Vagina (tissue), 2 donors: ENCODE results near the gene CARD10.

ENCODE experiments used
- CTCF ChIP-seq, 3 experiments: fragments of 450-650 bp in 2 of 3; fragments of 200-600 bp in 1 of 3; sonication (generic) in 1 of 3; IDR thresholded peaks; one replicate each; pipeline ENCODE4 v1.5.1; 2017 to 2019; ENCODE audit warnings: antibody characterized with exemption in 3 of 3, mild to moderate bottlenecking in 2 of 3, moderate library complexity in 2 of 3
- POLR2AphosphoS5 ChIP-seq, 2 donors: sonication (generic); formaldehyde crosslinking; IDR thresholded peaks; one replicate each; pipeline ENCODE4 v1.9.0; 2017; ENCODE audit warnings: antibody characterized with exemption in 2 of 2, mild to moderate bottlenecking in 2 of 2, low read depth in 1 of 2; ENCODE audit not compliant: insufficient read depth in 1 of 2

GRCh38 chr22:37500745-37501609 is 18.2 kb downstream of the CARD10 start:
- no peak for TF ChIP-seq CTCF (IDR thresholded peaks at IDR 0.05)
- no peak for TF ChIP-seq POLR2AphosphoS5 (IDR thresholded peaks at IDR 0.05; ENCODE audit: insufficient read depth in 1 of 2, low read depth in 1 of 2)
